Nucleus accumbens (tissue), 56 donors: ENCODE data around the gene C14orf119.

Source experiments
- DNase-seq, 56 donors: peaks; one replicate each; lab custom pipeline; 2025; lab: John Stamatoyannopoulos, UW

C14orf119 gene

GRCh38 chr14:23080474-23080873, 14.8 kb upstream of the C14orf119 start:
- no peak for DNase-seq

- DNase-seq: no peak
Measured at GRCh38 chr14:23085458-23085857, 9.8 kb upstream of the C14orf119 start.

GRCh38 chr14:23086565-23086964, 8.7 kb upstream of the C14orf119 start:
- no peak for DNase-seq

GRCh38 chr14:23089498-23090253, 5.6 kb upstream of the C14orf119 start:
- no peak for DNase-seq

- DNase-seq: no peak
Measured at GRCh38 chr14:23090254-23090636, 5.1 kb upstream of the C14orf119 start.

GRCh38 chr14:23091294-23092225, 3.7 kb upstream of the C14orf119 start:
- no peak for DNase-seq

GRCh38 chr14:23093104-23093503, 2.2 kb upstream of the C14orf119 start:
- DNase-seq: no peak

- DNase-seq: no peak
Measured at GRCh38 chr14:23093526-23093925, 1.8 kb upstream of the C14orf119 start.

GRCh38 chr14:23093991-23094665, 1.2 kb upstream of the C14orf119 start:
- no peak for DNase-seq

- no peak for DNase-seq
Measured at GRCh38 chr14:23094666-23095195, 574 bp upstream of the C14orf119 start, which contains the start of gene ACIN1. ACIN1 (minus strand) TSS chr14:23095136; CDS start chr14:23095112, 24 bp downstream.

GRCh38 chr14:23097786-23098185, 2.5 kb downstream of the C14orf119 start:
- no peak for DNase-seq

GRCh38 chr14:23099212-23099861, 4.0 kb downstream of the C14orf119 start:
- no peak for DNase-seq

GRCh38 chr14:23101213-23101970, 6.1 kb downstream of the C14orf119 start:
- no peak for DNase-seq

GRCh38 chr14:23101986-23102625, 6.8 kb downstream of the C14orf119 start:
- DNase-seq: no peak

- DNase-seq: peak in 15 of 56 donors; percentile 6 to 51 (median 24)
Measured at GRCh38 chr14:23102801-23103200, 7.5 kb downstream of the C14orf119 start.

- no peak for DNase-seq
Measured at GRCh38 chr14:23103581-23103980, 8.3 kb downstream of the C14orf119 start.

GRCh38 chr14:23104070-23104590, 8.8 kb downstream of the C14orf119 start:
- DNase-seq: no peak

- peak in 1 of 56 donors; percentile 9 for DNase-seq
Measured at GRCh38 chr14:23104591-23105347, 9.5 kb downstream of the C14orf119 start, which contains the start of gene CIROP. CIROP (minus strand) TSS chr14:23104989; CDS start chr14:23104920, 69 bp downstream.
